ENCODE measurements around the gene ARMC8. TPM values are rescaled to one million over a fixed set of nuclear protein-coding genes. Genes with fewer than 3 reads are reported as not detected.

ARMC8 gene
- total RNA-seq, 1 donor, result 70.8 TPM

DNA sequence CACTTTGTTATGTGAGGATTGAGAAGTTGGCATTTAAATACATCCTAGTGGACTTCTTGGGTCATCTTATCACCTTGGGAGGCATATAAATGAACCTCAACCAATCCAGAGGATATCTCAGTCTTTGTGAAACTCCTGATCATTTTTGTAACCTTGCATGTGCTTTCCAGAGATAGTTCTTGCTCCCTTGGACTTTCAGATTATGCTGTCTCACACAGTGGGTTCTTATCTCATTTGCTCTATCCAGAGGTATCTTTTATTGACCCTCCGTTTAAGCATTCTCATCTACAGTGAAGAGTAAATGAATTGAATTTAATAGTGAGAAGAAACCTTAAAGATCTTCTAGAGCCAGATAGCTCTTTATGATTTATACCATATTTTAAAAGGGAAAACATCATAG, 10.4 kb downstream of the ARMC8 start:
- no peak overlapping the region for H3K4me3 ChIP-seq (ENCODE audit: low read depth, low read length)
- DNase-seq (ENCODE audit: low read depth), result no peak
- TF ChIP-seq, protein P1, sequence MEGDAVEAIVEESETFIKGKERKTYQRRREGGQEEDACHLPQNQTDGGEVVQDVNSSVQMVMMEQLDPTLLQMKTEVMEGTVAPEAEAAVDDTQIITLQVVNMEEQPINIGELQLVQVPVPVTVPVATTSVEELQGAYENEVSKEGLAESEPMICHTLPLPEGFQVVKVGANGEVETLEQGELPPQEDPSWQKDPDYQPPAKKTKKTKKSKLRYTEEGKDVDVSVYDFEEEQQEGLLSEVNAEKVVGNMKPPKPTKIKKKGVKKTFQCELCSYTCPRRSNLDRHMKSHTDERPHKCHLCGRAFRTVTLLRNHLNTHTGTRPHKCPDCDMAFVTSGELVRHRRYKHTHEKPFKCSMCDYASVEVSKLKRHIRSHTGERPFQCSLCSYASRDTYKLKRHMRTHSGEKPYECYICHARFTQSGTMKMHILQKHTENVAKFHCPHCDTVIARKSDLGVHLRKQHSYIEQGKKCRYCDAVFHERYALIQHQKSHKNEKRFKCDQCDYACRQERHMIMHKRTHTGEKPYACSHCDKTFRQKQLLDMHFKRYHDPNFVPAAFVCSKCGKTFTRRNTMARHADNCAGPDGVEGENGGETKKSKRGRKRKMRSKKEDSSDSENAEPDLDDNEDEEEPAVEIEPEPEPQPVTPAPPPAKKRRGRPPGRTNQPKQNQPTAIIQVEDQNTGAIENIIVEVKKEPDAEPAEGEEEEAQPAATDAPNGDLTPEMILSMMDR (IDR thresholded peaks at IDR 0.05; ENCODE audit: insufficient read depth, low read depth, low read length), result no peak

DNA sequence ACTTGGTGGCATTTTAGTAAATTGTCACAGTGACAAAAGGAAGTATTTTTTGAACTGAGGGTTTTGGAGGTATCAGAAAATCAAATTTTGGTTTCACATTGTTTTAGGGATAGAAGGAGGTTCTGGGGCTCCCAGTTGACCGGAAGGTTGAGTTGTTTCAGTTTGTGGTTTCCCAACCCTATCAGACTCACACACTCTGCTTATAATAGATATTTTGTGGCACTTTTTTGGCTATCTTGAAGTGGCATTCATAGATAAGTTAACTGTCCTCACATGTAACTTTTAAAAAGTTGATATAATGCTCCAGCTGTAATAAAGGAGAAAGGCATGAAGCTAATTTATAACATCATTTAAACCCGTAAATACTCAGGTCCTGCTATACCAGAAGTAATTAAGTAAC, 12.8 kb downstream of the ARMC8 start:
- TF ChIP-seq, protein P1 (IDR thresholded peaks at IDR 0.05; ENCODE audit: insufficient read depth, low read depth, low read length), result no peak

DNA sequence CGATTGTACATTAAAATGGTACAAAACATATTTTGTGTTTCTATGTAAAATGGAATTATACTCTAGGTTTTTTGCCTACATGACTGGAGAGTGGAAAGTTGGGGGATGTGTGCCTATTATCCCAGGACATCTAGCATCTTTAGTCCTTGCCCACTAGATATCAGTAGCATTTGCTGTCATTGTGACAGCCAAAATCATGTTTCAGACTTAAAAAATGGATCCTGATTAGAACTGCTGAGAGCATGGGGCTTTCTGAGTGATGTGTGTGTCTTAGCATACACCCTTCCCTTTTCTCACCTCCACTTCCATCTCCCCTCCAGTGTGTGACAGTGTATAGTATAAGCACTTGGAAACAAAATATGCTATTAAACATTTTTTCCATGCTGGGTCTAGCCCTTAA, 13.3 kb downstream of the ARMC8 start:
- H3K4me3 ChIP-seq (ENCODE audit: low read depth, low read length), result no peak overlapping the region
- DNase-seq (ENCODE audit: low read depth), result no peak
- TF ChIP-seq, protein P1 (IDR thresholded peaks at IDR 0.05; ENCODE audit: insufficient read depth, low read depth, low read length), result no peak

More for the DNA sequence above, 12.8 kb downstream of the ARMC8 start:
- no peak overlapping the region for H3K4me3 ChIP-seq (ENCODE audit: low read depth, low read length)
- DNase-seq (ENCODE audit: low read depth), result no peak

DNA sequence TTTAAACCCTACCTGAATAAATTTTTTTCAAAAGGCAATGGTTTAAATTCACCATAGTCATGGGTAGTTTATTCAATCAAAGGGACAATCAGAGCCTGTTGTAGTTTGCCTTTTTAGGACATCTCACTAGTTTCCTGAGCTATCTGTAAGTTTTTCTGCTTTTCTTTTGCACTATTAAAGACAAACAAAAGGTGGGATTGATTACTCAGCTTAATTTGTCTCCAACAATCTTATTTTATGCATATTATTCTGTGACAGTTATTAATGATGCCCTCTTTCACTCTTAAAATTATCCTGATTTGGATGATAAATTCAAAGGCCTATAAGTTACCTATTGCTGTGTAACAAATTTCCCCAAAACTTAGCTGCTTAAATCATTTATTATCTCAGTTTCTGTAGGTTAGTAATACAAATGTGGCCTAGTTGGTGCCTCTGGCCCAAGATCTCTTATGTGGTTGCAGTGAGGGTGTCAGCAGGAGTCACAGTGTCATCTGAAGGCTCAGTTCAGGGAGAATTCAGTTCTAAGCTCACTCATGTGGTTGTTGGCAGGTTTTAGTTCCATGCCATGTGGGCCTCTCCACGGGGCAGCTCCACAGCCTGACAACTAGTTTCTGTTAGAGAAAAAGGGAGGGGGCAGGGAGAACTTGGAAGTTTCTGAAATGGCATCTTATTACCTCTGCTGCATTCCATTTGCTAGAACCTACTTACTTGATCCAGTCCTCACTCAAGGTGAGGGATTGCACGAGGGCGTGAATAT, 16.0 kb downstream of the ARMC8 start:
- H3K4me3 ChIP-seq (ENCODE audit: low read depth, low read length), result no peak overlapping the region
- TF ChIP-seq, protein P1 (IDR thresholded peaks at IDR 0.05; ENCODE audit: insufficient read depth, low read depth, low read length), result no peak
- no peak for DNase-seq (ENCODE audit: low read depth)

DNA sequence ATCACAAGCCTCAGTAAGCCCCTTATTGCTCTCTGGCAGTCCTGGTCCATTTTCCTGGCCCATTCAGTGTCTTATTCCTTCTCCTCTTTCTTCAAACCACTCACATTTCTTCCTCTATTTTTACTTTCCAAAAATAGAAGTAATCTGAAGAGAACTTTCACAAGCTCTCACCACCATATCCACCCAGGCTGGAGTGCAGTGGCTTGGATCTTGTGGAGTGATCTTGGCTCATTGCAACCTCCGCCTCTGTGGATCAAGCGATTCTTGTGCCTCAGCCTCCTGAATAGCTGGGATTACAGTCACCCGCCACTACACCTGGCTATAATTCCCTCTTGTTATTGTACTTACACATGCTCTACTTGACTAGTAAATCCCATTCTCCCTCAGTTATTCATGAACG, 16.8 kb downstream of the ARMC8 start:
- DNase-seq (ENCODE audit: low read depth), result no peak
- TF ChIP-seq, protein P1 (IDR thresholded peaks at IDR 0.05; ENCODE audit: insufficient read depth, low read depth, low read length), result no peak
- H3K4me3 ChIP-seq (ENCODE audit: low read depth, low read length), result no peak overlapping the region

GRCh38 chr3:138205527-138205926, 18.4 kb downstream of the ARMC8 start:
- DNase-seq (ENCODE audit: low read depth), result no peak
- no peak overlapping the region for H3K4me3 ChIP-seq (ENCODE audit: low read depth, low read length)
- TF ChIP-seq, protein P1 (IDR thresholded peaks at IDR 0.05; ENCODE audit: insufficient read depth, low read depth, low read length), result no peak

DNA sequence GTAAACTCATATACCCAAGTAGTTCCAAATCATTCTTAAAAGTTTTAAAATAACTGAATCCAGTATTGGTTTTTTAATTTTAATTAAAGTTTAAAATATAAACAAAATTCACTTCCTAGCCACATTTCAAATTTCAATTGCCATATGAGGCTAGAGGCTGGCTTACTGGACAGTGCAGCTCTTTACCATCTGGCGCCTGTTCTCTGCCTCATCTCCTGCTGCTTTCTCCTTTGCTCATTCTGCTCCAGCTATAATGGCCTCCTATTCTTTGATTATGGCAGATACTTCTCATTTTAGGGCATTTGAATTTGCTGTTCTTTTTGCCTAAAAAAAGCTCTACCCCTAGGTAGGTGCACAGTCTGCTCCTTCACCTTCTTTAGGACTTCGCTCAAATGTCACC, 19.1 kb downstream of the ARMC8 start:
- TF ChIP-seq, protein P1 (IDR thresholded peaks at IDR 0.05; ENCODE audit: insufficient read depth, low read depth, low read length), result no peak
- DNase-seq (ENCODE audit: low read depth), result no peak
- no peak overlapping the region for H3K4me3 ChIP-seq (ENCODE audit: low read depth, low read length)

Measured in fibroblast of villous mesenchyme (primary cell).